ENCODE data around the gene ADAM12. TPM values are rescaled to one million over a fixed set of nuclear protein-coding genes. Genes with fewer than 3 reads are reported as not detected.

ADAM12 gene
- total and polyA plus RNA-seq, 8 donors, result 0.03 to 3.7 (median 0.15) TPM

DNA sequence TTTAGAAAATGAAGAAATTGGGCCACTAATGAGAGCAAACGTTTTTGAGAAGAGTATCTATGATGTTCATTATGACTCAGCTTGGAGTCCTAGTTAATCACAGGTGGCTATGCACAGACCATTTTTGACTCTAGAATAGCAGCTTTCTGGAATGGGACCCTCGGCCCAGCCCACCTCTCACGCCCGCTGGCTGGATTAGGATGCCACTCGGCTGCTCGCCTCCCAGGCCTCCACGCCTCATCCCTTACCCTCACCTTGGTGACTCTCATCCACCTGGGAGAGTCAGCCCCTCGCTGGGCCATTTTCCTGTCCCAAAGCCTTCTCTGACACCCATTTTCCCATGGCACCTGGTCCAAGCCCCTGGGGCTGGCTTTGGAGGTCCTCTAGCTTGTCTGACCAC is 173.6 kb downstream of the ADAM12 start:
- H3K27me3 ChIP-seq, result no peaks in the 10 kb centered on the region
- no peak for DNase-seq
- no peak overlapping the region for H3K4me3 ChIP-seq
- no peak overlapping the region for H3K27ac ChIP-seq
- no peaks in the 10 kb centered on the region for H3K9me3 ChIP-seq
- H3K4me1 ChIP-seq, result no peaks in the 10 kb centered on the region
- TF ChIP-seq, protein P1, sequence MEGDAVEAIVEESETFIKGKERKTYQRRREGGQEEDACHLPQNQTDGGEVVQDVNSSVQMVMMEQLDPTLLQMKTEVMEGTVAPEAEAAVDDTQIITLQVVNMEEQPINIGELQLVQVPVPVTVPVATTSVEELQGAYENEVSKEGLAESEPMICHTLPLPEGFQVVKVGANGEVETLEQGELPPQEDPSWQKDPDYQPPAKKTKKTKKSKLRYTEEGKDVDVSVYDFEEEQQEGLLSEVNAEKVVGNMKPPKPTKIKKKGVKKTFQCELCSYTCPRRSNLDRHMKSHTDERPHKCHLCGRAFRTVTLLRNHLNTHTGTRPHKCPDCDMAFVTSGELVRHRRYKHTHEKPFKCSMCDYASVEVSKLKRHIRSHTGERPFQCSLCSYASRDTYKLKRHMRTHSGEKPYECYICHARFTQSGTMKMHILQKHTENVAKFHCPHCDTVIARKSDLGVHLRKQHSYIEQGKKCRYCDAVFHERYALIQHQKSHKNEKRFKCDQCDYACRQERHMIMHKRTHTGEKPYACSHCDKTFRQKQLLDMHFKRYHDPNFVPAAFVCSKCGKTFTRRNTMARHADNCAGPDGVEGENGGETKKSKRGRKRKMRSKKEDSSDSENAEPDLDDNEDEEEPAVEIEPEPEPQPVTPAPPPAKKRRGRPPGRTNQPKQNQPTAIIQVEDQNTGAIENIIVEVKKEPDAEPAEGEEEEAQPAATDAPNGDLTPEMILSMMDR (IDR thresholded peaks at IDR 0.05), result no peak
- H3K36me3 ChIP-seq, result no peaks in the 10 kb centered on the region
- intact Hi-C loops (cut with DNase I), result no loop called here
- no peak for FAIRE-seq
- ATAC-seq, result no peak
- 80 to 87% methylated on average over 8 of the region's 8 CpGs for WGBS, 2 donors

DNA sequence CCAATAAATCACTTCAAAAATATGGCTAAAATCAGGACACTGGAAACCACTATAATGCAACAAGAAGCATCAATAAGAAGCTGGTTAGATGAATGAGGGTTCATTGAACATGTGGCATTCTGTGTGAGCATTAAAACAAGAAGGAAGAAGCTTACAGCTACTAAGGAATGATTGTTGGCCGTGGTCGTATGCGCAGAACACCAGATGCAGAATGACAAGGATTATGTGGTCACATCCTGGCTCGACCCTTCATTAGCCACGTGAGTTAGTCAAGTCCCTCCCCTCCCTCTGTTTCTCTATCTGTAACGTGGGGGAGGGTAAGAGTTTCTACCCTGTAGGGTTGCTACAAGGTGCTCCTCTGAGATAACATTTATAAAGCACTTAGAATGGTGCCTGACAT is 174.3 kb downstream of the ADAM12 start:
- H3K27ac ChIP-seq, result no peak overlapping the region
- TF ChIP-seq, protein P1 (IDR thresholded peaks at IDR 0.05), result no peak

DNA sequence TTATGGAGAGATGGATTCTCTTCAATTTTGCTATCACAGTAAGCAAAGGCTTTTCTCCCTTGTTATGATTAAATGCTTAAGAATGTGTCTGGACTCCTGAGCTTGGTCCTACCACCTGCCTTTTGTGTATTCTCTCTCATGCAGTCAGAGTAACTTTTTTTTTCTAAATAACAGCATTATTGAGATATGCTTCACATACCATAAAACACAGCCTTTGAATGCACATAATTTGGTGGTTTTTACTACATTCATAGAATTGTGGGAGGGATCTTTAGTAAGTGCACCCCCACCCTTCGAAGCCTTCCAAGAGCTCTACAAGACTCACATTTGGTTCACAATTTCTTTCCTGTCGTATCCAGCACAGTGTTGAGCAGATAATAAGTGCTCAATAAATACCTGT is 175.5 kb downstream of the ADAM12 start:
- no peak for FAIRE-seq
- no peak for DNase-seq
- no peak overlapping the region for H3K4me3 ChIP-seq
- H3K27me3 ChIP-seq, result no peaks in the 10 kb centered on the region
- intact Hi-C loops (cut with DNase I), result no loop called here
- no peaks in the 10 kb centered on the region for H3K9me3 ChIP-seq
- ATAC-seq, result no peak
- H3K27ac ChIP-seq, result no peak overlapping the region
- no peaks in the 10 kb centered on the region for H3K4me1 ChIP-seq
- no peaks in the 10 kb centered on the region for H3K36me3 ChIP-seq
- TF ChIP-seq, protein P1 (IDR thresholded peaks at IDR 0.05), result no peak
- WGBS, 2 donors, result 70 to 93% methylated on average over 2 of the region's 2 CpGs

More for the DNA sequence above, 174.3 kb downstream of the ADAM12 start:
- Histone ChIP-seq H3K27me3 (no peaks in the 10 kb centered on the region), H3K4me3 (no peak overlapping the region), H3K4me1 (no peaks in the 10 kb centered on the region), H3K9me3 (no peaks in the 10 kb centered on the region), H3K36me3 (no peaks in the 10 kb centered on the region)
- 50 to 56% methylated on average over 6 of the region's 6 CpGs for WGBS, 2 donors
- FAIRE-seq (no peak), DNase-seq (no peak), ATAC-seq (no peak)
- intact Hi-C loops (cut with DNase I), result no loop called here

DNA sequence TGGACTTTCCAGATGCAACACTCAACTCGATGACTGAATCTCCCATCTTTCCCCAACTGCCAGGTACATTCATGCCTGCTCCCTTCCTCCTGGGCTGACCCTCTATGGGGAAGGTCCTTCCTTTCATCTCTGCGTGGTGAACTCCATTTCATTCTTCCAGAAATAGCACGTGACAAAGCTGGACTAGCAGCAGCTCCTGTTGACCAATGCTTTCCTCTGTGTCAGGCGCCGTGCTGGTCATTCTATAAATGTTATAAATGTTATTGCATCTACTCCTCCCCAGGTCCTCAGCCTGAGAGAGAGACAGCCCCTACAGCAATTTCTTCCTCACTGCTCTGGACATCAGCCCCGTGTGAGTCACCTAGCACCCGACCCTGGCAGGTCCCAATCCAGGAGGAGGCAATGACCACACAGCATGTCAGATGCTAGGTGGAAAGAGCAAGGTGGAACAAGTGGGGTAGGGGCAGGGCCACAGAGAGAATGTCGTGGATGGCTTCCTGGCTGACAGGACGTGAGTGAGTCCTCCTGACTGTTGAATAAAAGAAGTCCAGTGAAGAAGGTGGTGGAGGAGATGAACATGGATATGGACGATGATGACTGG is 178.1 kb downstream of the ADAM12 start:
- intact Hi-C loops (cut with DNase I), result no loop called here
- WGBS, 2 donors, result 65 to 74% methylated on average over 10 of the region's 10 CpGs
- DNase-seq, result no peak
- no peaks in the 10 kb centered on the region for H3K36me3 ChIP-seq
- ATAC-seq, result no peak
- no peaks in the 10 kb centered on the region for H3K27me3 ChIP-seq
- no peak for FAIRE-seq
- H3K4me3 ChIP-seq, result no peak overlapping the region
- TF ChIP-seq, protein P1 (IDR thresholded peaks at IDR 0.05), result no peak
- H3K27ac ChIP-seq, result no peak overlapping the region
- no peaks in the 10 kb centered on the region for H3K9me3 ChIP-seq
- no peaks in the 10 kb centered on the region for H3K4me1 ChIP-seq

DNA sequence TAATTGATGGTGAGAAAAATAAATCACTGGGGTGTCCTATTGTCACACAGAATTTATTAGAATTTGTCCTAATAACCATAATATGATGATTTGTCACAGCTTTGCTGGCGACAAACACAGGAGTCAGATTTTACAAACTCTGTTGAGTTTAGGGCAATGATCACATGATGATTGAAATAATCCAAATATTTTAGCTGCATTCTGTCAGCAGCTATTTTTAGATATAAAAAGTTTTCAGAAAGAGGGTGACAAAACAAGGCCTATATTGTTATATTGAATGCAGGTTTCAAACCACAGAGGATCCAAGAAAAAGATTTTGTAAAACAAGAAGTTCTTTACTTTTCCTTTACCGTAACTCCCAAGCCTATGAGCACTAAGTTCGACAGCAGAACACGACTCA is 178.8 kb downstream of the ADAM12 start:
- Histone ChIP-seq H3K4me1 (no peaks in the 10 kb centered on the region), H3K27ac (no peak overlapping the region), H3K36me3 (no peaks in the 10 kb centered on the region), H3K9me3 (no peaks in the 10 kb centered on the region), H3K4me3 (no peak overlapping the region), H3K27me3 (no peaks in the 10 kb centered on the region)
- intact Hi-C loops (cut with DNase I), result no loop called here
- WGBS, 2 donors, result 58 to 61% methylated on average over 4 of the region's 4 CpGs
- TF ChIP-seq, protein P1 (IDR thresholded peaks at IDR 0.05), result no peak
- no peak for FAIRE-seq
- DNase-seq, result no peak
- ATAC-seq, result no peak
